Choroid plexus epithelial cell (primary cell): ENCODE measurements around the gene RYR3.

Experiments used
- DNase-seq: peaks from one replicate; pipeline ENCODE4 v3.0.0-alpha.2; 2010; ENCODE audit warnings: low read depth
- H3K4me3 ChIP-seq: 2 replicates; pipeline ENCODE4 v1.5.1; 2011; ENCODE audit warnings: low read depth, mild to moderate bottlenecking, control low read depth, low read length, moderate library complexity
- CTCF ChIP-seq: conservative IDR thresholded peaks from 2 replicates; pipeline ENCODE4 v1.5.1; 2011; ENCODE audit warnings: low read depth, mild to moderate bottlenecking, control low read depth, inconsistent platforms, low read length, moderate library complexity

RYR3 gene

GRCh38 chr15:33724321-33725036, 413.7 kb downstream of the RYR3 start:
- no peak for DNase-seq
- H3K4me3 ChIP-seq, result no peak overlapping the region
- TF ChIP-seq CTCF, result no peak

GRCh38 chr15:33729653-33730052, 418.9 kb downstream of the RYR3 start:
- TF ChIP-seq CTCF, result peak; percentile 59
- DNase-seq, result peak; percentile 43

GRCh38 chr15:33730815-33731214, 420.0 kb downstream of the RYR3 start:
- H3K4me3 ChIP-seq, result no peak overlapping the region
- DNase-seq, result no peak
- no peak for TF ChIP-seq CTCF

More at GRCh38 chr15:33729653-33730052, 418.9 kb downstream of the RYR3 start:
- no peak overlapping the region for H3K4me3 ChIP-seq

- no peak overlapping the region for H3K4me3 ChIP-seq
- no peak for TF ChIP-seq CTCF
- DNase-seq, result no peak
Measured at GRCh38 chr15:33735143-33735542, 424.4 kb downstream of the RYR3 start.

- no peak overlapping the region for H3K4me3 ChIP-seq
- DNase-seq, result peak; percentile 74
Measured at GRCh38 chr15:33735637-33736247, 425.0 kb downstream of the RYR3 start.

GRCh38 chr15:33737687-33738601, 427.2 kb downstream of the RYR3 start:
- peak; percentile 83 for TF ChIP-seq CTCF
- peak; percentile 54 for DNase-seq

More at GRCh38 chr15:33735637-33736247, 425.0 kb downstream of the RYR3 start:
- TF ChIP-seq CTCF, result peak; percentile 87

More at GRCh38 chr15:33737687-33738601, 427.2 kb downstream of the RYR3 start:
- no peak overlapping the region for H3K4me3 ChIP-seq
